Ishikawa (cell line): ENCODE results near the gene NUP188.

ENCODE experiments used
- CEBPB ChIP-seq: IDR thresholded peaks from 2 replicates; pipeline ENCODE4 v1.6.1; 2012
- CREB1 ChIP-seq: IDR thresholded peaks from 2 replicates; pipeline ENCODE4 v1.6.1; 2012; ENCODE audit warnings: low read depth
- EGR1 ChIP-seq: IDR thresholded peaks from 2 replicates; pipeline ENCODE4 v1.6.1; 2012
- EP300 ChIP-seq: IDR thresholded peaks from 2 replicates; pipeline ENCODE4 v1.6.1; 2012; ENCODE audit warnings: borderline replicate concordance
- FOXM1 ChIP-seq: IDR thresholded peaks from 2 replicates; pipeline ENCODE4 v1.6.1; 2012; ENCODE audit warnings: low read depth, borderline replicate concordance
- MAX ChIP-seq: IDR thresholded peaks from 2 replicates; pipeline ENCODE4 v1.6.1; 2012
- NFIC ChIP-seq: IDR thresholded peaks from 2 replicates; pipeline ENCODE4 v1.6.1; 2012
- RAD21 ChIP-seq: IDR thresholded peaks from 2 replicates; pipeline ENCODE4 v1.6.1; 2012; ENCODE audit warnings: low read depth
- REST ChIP-seq: IDR thresholded peaks from 2 replicates; pipeline ENCODE4 v1.6.1; 2012; ENCODE audit warnings: low read depth, mild to moderate bottlenecking
- TAF1 ChIP-seq: IDR thresholded peaks from 2 replicates; pipeline ENCODE4 v1.6.1; 2012; ENCODE audit warnings: low read depth, mild to moderate bottlenecking
- TCF12 ChIP-seq: IDR thresholded peaks from 2 replicates; pipeline ENCODE4 v1.6.1; 2012; ENCODE audit warnings: low read depth
- TEAD4 ChIP-seq: IDR thresholded peaks from 2 replicates; pipeline ENCODE4 v1.6.1; 2012
- USF1 ChIP-seq: IDR thresholded peaks from 2 replicates; pipeline ENCODE4 v1.6.1; 2012
- YY1 ChIP-seq: IDR thresholded peaks from 2 replicates; pipeline ENCODE4 v1.6.1; 2012; ENCODE audit warnings: low read depth
- ZBTB7A ChIP-seq: IDR thresholded peaks from 2 replicates; pipeline ENCODE4 v1.6.1; 2012; ENCODE audit warnings: low read depth

Gene NUP188

GRCh38 chr9:128913048-128913900 is 34.2 kb upstream of the NUP188 start:
- TF ChIP-seq EP300 (no peak), NFIC (no peak), FOXM1 (no peak), ZBTB7A (0 out of 2 replicates have a peak, but pooled peaks have one; percentile 16)

GRCh38 chr9:128913995-128914772 is 33.3 kb upstream of the NUP188 start:
- TF ChIP-seq REST: no peak
- no peak for TF ChIP-seq RAD21
- no peak for TF ChIP-seq TAF1
- no peak for TF ChIP-seq NFIC
- TF ChIP-seq TCF12: no peak

- TF ChIP-seq EP300 (no peak), USF1 (no peak), REST (no peak), YY1 (no peak), CEBPB (no peak), TEAD4 (no peak), EGR1 (no peak), ZBTB7A (no peak), CREB1 (no peak), MAX (no peak)
Measured at GRCh38 chr9:128916204-128916603, 31.3 kb upstream of the NUP188 start.

GRCh38 chr9:128916745-128917144 is 30.8 kb upstream of the NUP188 start:
- no peak for TF ChIP-seq USF1

- TF ChIP-seq NFIC: peak; percentile 51
- peak; percentile 42; the same call in 1 of the 2 replicates for TF ChIP-seq MAX
- TF ChIP-seq CEBPB: no peak
Measured at GRCh38 chr9:128917151-128917849, 30.2 kb upstream of the NUP188 start.

- TF ChIP-seq YY1 (no peak), CREB1 (no peak), REST (no peak), MAX (no peak), EP300 (no peak), ZBTB7A (no peak), EGR1 (no peak), TAF1 (no peak), TCF12 (no peak), TEAD4 (no peak)
Measured at GRCh38 chr9:128918921-128919320, 28.6 kb upstream of the NUP188 start.
